HFFc6 (cell line): ENCODE results near the gene POLR1E. TPM values are rescaled to one million over a fixed set of nuclear protein-coding genes. Genes with fewer than 3 reads are reported as not detected.
A peak's percentile ranks its signal among the peaks of the same experiment; 100 is the strongest.

ENCODE experiments used
- DNase-seq: peaks from one replicate; pipeline ENCODE4 v3.0.0-alpha.2; 2018
- H3K27ac Mint-ChIP-seq: 2 replicates; pipeline ENCODE4 v1.8.0; 2020; ENCODE audit warnings: mild to moderate bottlenecking, mixed read lengths
- H3K27me3 Mint-ChIP-seq: 2 replicates; pipeline ENCODE4 v1.8.0; 2021; ENCODE audit warnings: mild to moderate bottlenecking, moderate library complexity, mixed read lengths; ENCODE audit not compliant: insufficient read depth
- H3K36me3 Mint-ChIP-seq: 2 replicates; pipeline ENCODE4 v1.8.0; 2021; ENCODE audit warnings: low read depth, mixed read lengths
- H3K4me1 Mint-ChIP-seq: 2 replicates; pipeline ENCODE4 v1.8.0; 2020; ENCODE audit warnings: low read depth, mixed read lengths
- H3K4me3 Mint-ChIP-seq: 2 replicates; pipeline ENCODE4 v1.8.0; 2020; ENCODE audit warnings: mild to moderate bottlenecking, moderate library complexity, mixed read lengths
- H3K9me3 Mint-ChIP-seq: 2 replicates; pipeline ENCODE4 v1.8.0; 2020; ENCODE audit warnings: mild to moderate bottlenecking, mixed read lengths
- CTCF ChIP-seq: fragments of 200-600 bp; sonication (generic); IDR thresholded peaks from 2 replicates; pipeline ENCODE4 v1.5.0; 2021; ENCODE audit warnings: antibody characterized with exemption, mild to moderate bottlenecking
- total RNA-seq, 6 experiments: library from RNA; stranded (reverse); fragmentation: NEBNext Ultra II Directional; extraction: Animal tissue kit (Norgen Biotek cat#: 25700); gene quantifications; 2 replicates in 1 of 6; 3 replicates in 5 of 6; pipeline ENCODE4 v1.2.3, GENCODE V29; 2021

The POLR1E gene
- total RNA-seq, 6 experiments from 2014 or later: 31.0 to 38.5 (median 33.7) TPM

- Mint-ChIP-seq H3K27ac (no peak overlapping the region), H3K4me3 (no peak overlapping the region), H3K36me3 (no peaks in the 10 kb centered on the region), H3K4me1 (peaks cover 18% of the 10 kb centered on the region), H3K27me3 (no peaks in the 10 kb centered on the region), H3K9me3 (no peaks in the 10 kb centered on the region)
- no peak for TF ChIP-seq CTCF
- no peak for DNase-seq
Observed at GRCh38 chr9:37547328-37547878, 61.7 kb downstream of the POLR1E start.

- Mint-ChIP-seq H3K27me3 (no peaks in the 10 kb centered on the region), H3K4me3 (no peak overlapping the region), H3K4me1 (peaks cover 18% of the 10 kb centered on the region), H3K9me3 (no peaks in the 10 kb centered on the region), H3K36me3 (no peaks in the 10 kb centered on the region), H3K27ac (no peak overlapping the region)
- DNase-seq: no peak
- TF ChIP-seq CTCF: no peak
Observed at GRCh38 chr9:37549527-37549926, 63.8 kb downstream of the POLR1E start.

GRCh38 chr9:37550781-37551180, 65.0 kb downstream of the POLR1E start:
- no peaks in the 10 kb centered on the region for H3K36me3 Mint-ChIP-seq
- no peaks in the 10 kb centered on the region for H3K9me3 Mint-ChIP-seq
- H3K27ac Mint-ChIP-seq: 0 out of 2 replicates have a peak overlapping the region, but pooled peaks have one; percentile 4
- DNase-seq: peak; percentile 52
- no peak overlapping the region for H3K4me3 Mint-ChIP-seq
- peaks cover 23% of the 10 kb centered on the region for H3K4me1 Mint-ChIP-seq
- H3K27me3 Mint-ChIP-seq: no peaks in the 10 kb centered on the region
- no peak for TF ChIP-seq CTCF

GRCh38 chr9:37551468-37551867, 65.7 kb downstream of the POLR1E start:
- DNase-seq: no peak
- Mint-ChIP-seq H3K36me3 (no peaks in the 10 kb centered on the region), H3K9me3 (no peaks in the 10 kb centered on the region), H3K27ac (no peak overlapping the region), H3K27me3 (no peaks in the 10 kb centered on the region), H3K4me1 (peaks cover 28% of the 10 kb centered on the region), H3K4me3 (no peak overlapping the region)
- TF ChIP-seq CTCF: no peak

GRCh38 chr9:37551888-37552287, 66.1 kb downstream of the POLR1E start:
- DNase-seq: no peak
- no peaks in the 10 kb centered on the region for H3K36me3 Mint-ChIP-seq
- H3K27ac Mint-ChIP-seq: no peak overlapping the region
- no peak overlapping the region for H3K4me3 Mint-ChIP-seq
- no peaks in the 10 kb centered on the region for H3K9me3 Mint-ChIP-seq
- peaks cover 28% of the 10 kb centered on the region for H3K4me1 Mint-ChIP-seq
- no peaks in the 10 kb centered on the region for H3K27me3 Mint-ChIP-seq
- TF ChIP-seq CTCF: no peak

Other genes with a start within 250 kb of the POLR1E start
- 100 to 1,000 TPM; 106 to 116 (median 111) TPM for gene GRHPR, start 63.3 kb upstream of the POLR1E start, total RNA-seq
- 1 to 10 TPM; 4.6 to 5.9 (median 5.3) TPM for gene ZBTB5, start 20.5 kb upstream of the POLR1E start, total RNA-seq
- 1 to 10 TPM; 6.0 to 8.9 (median 7.0) TPM for gene FBXO10, start 90.4 kb downstream of the POLR1E start, total RNA-seq
- 100 to 1,000 TPM; 140 to 166 (median 148) TPM for gene TOMM5, start 106.6 kb downstream of the POLR1E start, total RNA-seq
- not detected for gene FRMPD1, start 165.0 kb downstream of the POLR1E start, total RNA-seq